ENCODE measurements around the gene GNAT3.

- TF ChIP-seq CTCF (IDR thresholded peaks at IDR 0.05; ENCODE audit: insufficient read depth, low read depth, low read length) (no peak), EZH2 (IDR thresholded peaks at IDR 0.05; ENCODE audit: insufficient read depth, low read length) (no peak)
Measured at GRCh38 chr7:80481196-80481884, 30.5 kb downstream of the GNAT3 start.

All from astrocyte (in vitro differentiated cells and primary cell).